Measurements from ENCODE around the gene NPIPA8. TPM values are rescaled to one million over a fixed set of nuclear protein-coding genes. Genes with fewer than 3 reads are reported as not detected.

The NPIPA8 gene
- total RNA-seq, 4 donors from 2014 or later, result 34.2 TPM; not detected in 3

Small RNAs within 50 kb of the gene (small RNA-seq; reads per million reads assigned to genes)
- gene AC126755.6 (0 reads per million in 3 donors), gene MIR6511A4 (0 reads per million in 3 donors), gene MIR6770-3 (0 reads per million in 3 donors)

Other genes with a start within 250 kb of the NPIPA8 start
- gene NOMO2, start 225.4 kb upstream of the NPIPA8 start, total RNA-seq, result 10 to 100 TPM; 50.4 to 91.6 (median 65.1) TPM